Measurements from ENCODE around the gene B4GALT5. TPM values are rescaled to one million over a fixed set of nuclear protein-coding genes. Genes with fewer than 3 reads are reported as not detected.
"Not testable (repeated sequence)": the region's sequence is repeated elsewhere in the genome, so short reads cannot be mapped to it uniquely, and the experiment has no call there.

Gene B4GALT5
- total RNA-seq, 1 donor from 2014 or later: 115 TPM

- H3K27ac Mint-ChIP-seq (ENCODE audit: unreplicated experiment): peak overlapping the region; percentile 50
- no peak for DNase-seq (ENCODE audit: low spot score)
- no peak for TF ChIP-seq CTCF (IDR thresholded peaks at IDR 0.05; ENCODE audit: unreplicated experiment)
- H3K36me3 Mint-ChIP-seq (ENCODE audit: low read depth, unreplicated experiment): no peaks in the 10 kb centered on the region
- no peaks in the 10 kb centered on the region for H3K27me3 Mint-ChIP-seq (ENCODE audit: unreplicated experiment)
- H3K4me1 Mint-ChIP-seq (ENCODE audit: unreplicated experiment): peaks cover 46% of the 10 kb centered on the region
- no peaks in the 10 kb centered on the region for H3K9me3 Mint-ChIP-seq (ENCODE audit: unreplicated experiment)
- H3K4me3 Mint-ChIP-seq (ENCODE audit: unreplicated experiment): no peak overlapping the region
Measured at GRCh38 chr20:49674383-49675352, 39.0 kb downstream of the B4GALT5 start.

GRCh38 chr20:49672096-49672664 is 41.5 kb downstream of the B4GALT5 start:
- Mint-ChIP-seq H3K4me3 (ENCODE audit: unreplicated experiment) (no peak overlapping the region), H3K9me3 (ENCODE audit: unreplicated experiment) (no peaks in the 10 kb centered on the region), H3K36me3 (ENCODE audit: low read depth, unreplicated experiment) (no peaks in the 10 kb centered on the region), H3K4me1 (ENCODE audit: unreplicated experiment) (peaks cover 45% of the 10 kb centered on the region), H3K27ac (ENCODE audit: unreplicated experiment) (no peak overlapping the region), H3K27me3 (ENCODE audit: unreplicated experiment) (no peaks in the 10 kb centered on the region)
- DNase-seq (ENCODE audit: low spot score): no peak
- TF ChIP-seq CTCF (IDR thresholded peaks at IDR 0.05; ENCODE audit: unreplicated experiment): no peak

GRCh38 chr20:49671433-49671832 is 42.2 kb downstream of the B4GALT5 start:
- H3K36me3 Mint-ChIP-seq (ENCODE audit: low read depth, unreplicated experiment): no peaks in the 10 kb centered on the region
- TF ChIP-seq CTCF (IDR thresholded peaks at IDR 0.05; ENCODE audit: unreplicated experiment): no peak
- peaks cover 40% of the 10 kb centered on the region for H3K4me1 Mint-ChIP-seq (ENCODE audit: unreplicated experiment)
- no peak overlapping the region for H3K4me3 Mint-ChIP-seq (ENCODE audit: unreplicated experiment)
- DNase-seq (ENCODE audit: low spot score): no peak
- H3K27ac Mint-ChIP-seq (ENCODE audit: unreplicated experiment): no peak overlapping the region
- no peaks in the 10 kb centered on the region for H3K27me3 Mint-ChIP-seq (ENCODE audit: unreplicated experiment)
- H3K9me3 Mint-ChIP-seq (ENCODE audit: unreplicated experiment): no peaks in the 10 kb centered on the region

- Mint-ChIP-seq H3K36me3 (ENCODE audit: low read depth, unreplicated experiment) (no peaks in the 10 kb centered on the region), H3K27me3 (ENCODE audit: unreplicated experiment) (no peaks in the 10 kb centered on the region), H3K4me3 (ENCODE audit: unreplicated experiment) (no peak overlapping the region), H3K27ac (ENCODE audit: unreplicated experiment) (no peak overlapping the region), H3K9me3 (ENCODE audit: unreplicated experiment) (no peaks in the 10 kb centered on the region), H3K4me1 (ENCODE audit: unreplicated experiment) (peaks cover 35% of the 10 kb centered on the region)
- no peak for DNase-seq (ENCODE audit: low spot score)
- TF ChIP-seq CTCF (IDR thresholded peaks at IDR 0.05; ENCODE audit: unreplicated experiment): no peak
Measured at GRCh38 chr20:49669601-49670189, 44.0 kb downstream of the B4GALT5 start.

- not testable (repeated sequence) for DNase-seq (ENCODE audit: low spot score); H3K36me3 Mint-ChIP-seq (ENCODE audit: low read depth, unreplicated experiment); H3K4me3 Mint-ChIP-seq (ENCODE audit: unreplicated experiment); H3K9me3 Mint-ChIP-seq (ENCODE audit: unreplicated experiment); H3K27me3 Mint-ChIP-seq (ENCODE audit: unreplicated experiment)
- H3K27ac Mint-ChIP-seq (ENCODE audit: unreplicated experiment): peak overlapping the region; percentile 55
- peaks cover 39% of the 10 kb centered on the region for H3K4me1 Mint-ChIP-seq (ENCODE audit: unreplicated experiment)
Measured at GRCh38 chr20:49668878-49669195, 44.8 kb downstream of the B4GALT5 start.
